Hematopoietic multipotent progenitor cell treated with erythropoietin and hydrocortisone succinate and interleukin-3 and kit ligand, for 8 days (in vitro differentiated cells): ENCODE data around the gene CSNK1A1L.

Experiments used
- DNase-seq: peaks from one replicate; pipeline ENCODE4 v3.0.0-alpha.2; 2015

The CSNK1A1L gene

GRCh38 chr13:37105251-37105714 is at the start of gene CSNK1A1L:
Gene CSNK1A1L (minus strand): TSS chr13:37105664. CDS start chr13:37105256, 408 bp downstream.
- no peak for DNase-seq

GRCh38 chr13:37149380-37149779 is 43.9 kb upstream of the CSNK1A1L start:
- no peak for DNase-seq

DNA sequence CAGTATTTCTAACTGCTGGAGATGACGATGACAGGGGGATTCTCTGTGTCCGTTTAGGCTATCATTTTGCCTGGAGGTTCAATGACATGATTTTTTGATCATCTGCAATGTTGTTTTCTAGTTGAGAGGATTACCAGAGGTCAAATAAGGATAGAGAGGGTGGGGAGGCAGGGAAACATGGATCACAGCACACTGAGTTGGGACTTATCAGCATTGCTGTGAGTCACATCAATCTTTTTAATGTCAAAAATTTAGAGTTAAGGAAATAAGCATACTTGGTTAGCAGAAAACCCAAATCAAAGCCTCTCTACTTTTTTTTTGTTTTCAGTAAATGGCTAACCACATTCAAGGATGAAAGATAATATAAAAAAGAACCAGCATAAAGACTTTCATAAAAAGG is 43.0 kb upstream of the CSNK1A1L start:
- no peak for DNase-seq

GRCh38 chr13:37144661-37145060 is 39.2 kb upstream of the CSNK1A1L start:
- DNase-seq: no peak

DNA sequence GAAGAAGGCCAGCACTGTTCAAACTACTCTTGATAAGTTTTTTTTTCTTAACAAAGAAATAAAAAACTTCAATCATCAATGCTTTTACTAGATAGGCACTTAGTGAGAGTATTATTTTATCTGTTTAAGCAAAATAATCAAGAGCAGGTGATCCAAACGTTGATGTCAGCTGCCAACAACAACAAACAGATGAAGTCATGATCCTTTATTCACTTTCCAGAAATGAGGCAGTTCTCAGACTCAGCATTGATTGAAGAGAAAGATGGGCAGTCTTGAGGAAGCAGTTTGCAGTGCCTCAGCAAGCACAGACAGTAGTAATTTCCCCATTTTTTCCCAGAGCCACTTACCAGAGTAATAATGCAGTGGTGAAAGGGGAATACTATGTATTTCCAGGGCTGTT is 38.4 kb upstream of the CSNK1A1L start:
- DNase-seq: no peak

- DNase-seq: no peak
Measured at GRCh38 chr13:37142877-37143276, 37.4 kb upstream of the CSNK1A1L start.

GRCh38 chr13:37141011-37141410 is 35.5 kb upstream of the CSNK1A1L start:
- DNase-seq: no peak

GRCh38 chr13:37139356-37139755 is 33.9 kb upstream of the CSNK1A1L start:
- DNase-seq: no peak

DNA sequence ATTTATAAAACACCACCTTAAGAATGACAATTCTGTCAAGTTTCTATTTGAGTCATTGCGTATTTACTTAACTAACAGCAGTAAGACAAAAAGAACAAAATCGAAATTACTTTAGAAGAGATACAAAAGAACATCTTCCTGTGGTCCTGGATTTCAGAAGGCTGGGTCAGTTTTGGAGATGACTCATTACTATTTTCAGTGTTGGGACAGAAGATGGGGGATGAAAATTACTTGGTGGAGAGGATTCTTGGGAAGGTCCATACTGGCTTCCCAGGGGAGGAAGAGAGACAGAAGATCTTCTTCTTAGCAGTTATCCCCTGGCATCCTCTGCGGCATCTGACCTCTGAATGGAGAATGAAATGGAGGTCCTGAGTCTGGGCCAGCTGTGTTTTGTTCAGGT is 33.5 kb upstream of the CSNK1A1L start:
- DNase-seq: no peak

- no peak for DNase-seq
Measured at GRCh38 chr13:37138169-37138568, 32.7 kb upstream of the CSNK1A1L start.

DNA sequence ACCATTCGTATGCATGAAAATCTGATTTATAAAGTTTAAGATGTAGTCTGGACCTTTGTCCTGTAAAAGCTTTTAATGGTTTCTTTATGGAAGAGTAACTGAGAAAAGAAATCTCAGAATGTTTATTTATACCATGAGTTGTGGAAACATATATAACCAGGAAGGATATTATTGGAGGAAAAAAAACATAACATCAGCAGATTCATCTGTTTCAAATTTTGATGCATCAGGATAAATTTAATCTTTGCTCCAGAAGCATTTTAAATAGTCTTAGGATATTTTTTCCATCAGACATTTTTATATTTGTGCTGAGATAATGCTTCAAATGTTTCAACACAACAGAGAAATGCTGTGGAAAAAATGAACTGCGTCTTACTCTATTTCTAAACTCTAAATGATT is 31.2 kb upstream of the CSNK1A1L start:
- no peak for DNase-seq

- DNase-seq: no peak
Measured at GRCh38 chr13:37136187-37136586, 30.7 kb upstream of the CSNK1A1L start.

DNA sequence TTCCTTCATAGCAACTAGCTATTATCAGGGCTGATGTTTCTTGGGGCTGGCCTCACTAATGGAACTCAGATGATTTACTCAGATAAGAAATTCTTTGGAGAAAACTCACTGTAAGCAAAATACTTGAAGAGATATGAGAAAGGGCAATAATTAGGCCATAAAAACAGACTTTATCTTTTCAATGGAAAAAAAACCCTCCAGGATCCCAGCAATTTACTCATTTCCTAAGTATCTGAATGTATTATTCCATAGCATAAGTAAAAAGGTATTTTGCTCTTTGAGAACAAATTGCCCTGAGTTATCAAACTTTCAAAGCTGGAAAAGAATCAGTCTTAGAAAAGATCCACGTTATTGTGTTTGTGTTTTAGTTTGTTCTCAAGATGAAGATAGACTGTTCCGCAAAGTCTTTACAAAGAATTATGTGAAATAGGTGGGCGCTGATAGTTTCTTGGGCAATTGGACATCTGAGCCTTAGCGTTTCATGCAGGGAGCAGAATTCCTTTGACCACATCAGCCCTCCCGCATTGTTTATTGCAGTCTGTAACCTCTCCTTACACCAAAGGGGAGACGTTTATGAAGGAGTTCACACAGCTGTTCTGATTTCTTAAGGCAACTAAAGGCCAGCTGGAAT is 29.1 kb upstream of the CSNK1A1L start:
- no peak for DNase-seq

DNA sequence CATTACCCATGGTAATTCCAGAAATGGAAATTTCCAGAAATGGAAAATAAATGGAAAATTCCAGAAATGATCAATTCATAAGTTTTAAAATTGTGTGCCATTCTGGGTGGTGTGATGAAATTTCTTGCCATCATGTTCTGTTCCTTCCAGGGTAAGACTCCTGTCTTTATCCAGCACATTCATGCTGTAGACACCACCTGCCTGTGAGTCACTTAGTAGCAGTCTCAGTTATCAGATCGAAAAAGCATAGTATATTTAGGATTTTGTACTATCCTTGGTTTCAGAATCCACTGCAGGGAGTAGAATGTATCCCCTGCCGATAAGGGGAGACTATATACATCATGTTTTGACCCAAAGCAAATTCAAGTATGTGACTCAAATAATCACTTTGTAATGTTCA is 26.7 kb upstream of the CSNK1A1L start:
- peak; percentile 13 for DNase-seq

GRCh38 chr13:37131092-37131491 is 25.6 kb upstream of the CSNK1A1L start:
- no peak for DNase-seq

DNA sequence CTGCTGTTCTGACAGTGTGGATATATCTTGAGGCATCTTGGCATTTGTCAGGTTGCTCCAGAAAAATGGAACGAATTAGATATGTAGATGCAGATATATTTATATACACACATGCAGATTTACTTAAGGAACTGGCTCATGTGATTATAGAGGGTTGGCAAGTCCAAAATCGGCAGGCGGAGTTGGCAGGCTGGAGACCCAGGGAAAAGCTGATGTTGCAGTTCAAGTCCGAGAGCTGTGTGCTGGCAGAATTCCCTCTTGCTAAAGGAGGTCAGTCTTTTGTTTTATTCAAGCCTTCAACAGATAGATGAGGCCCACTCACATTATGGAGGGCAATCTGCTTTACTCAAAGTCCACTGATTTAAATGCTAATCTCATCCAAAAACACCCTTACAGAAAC is 24.4 kb upstream of the CSNK1A1L start:
- DNase-seq: no peak

- no peak for DNase-seq
Measured at GRCh38 chr13:37127691-37128241, 22.3 kb upstream of the CSNK1A1L start.

DNA sequence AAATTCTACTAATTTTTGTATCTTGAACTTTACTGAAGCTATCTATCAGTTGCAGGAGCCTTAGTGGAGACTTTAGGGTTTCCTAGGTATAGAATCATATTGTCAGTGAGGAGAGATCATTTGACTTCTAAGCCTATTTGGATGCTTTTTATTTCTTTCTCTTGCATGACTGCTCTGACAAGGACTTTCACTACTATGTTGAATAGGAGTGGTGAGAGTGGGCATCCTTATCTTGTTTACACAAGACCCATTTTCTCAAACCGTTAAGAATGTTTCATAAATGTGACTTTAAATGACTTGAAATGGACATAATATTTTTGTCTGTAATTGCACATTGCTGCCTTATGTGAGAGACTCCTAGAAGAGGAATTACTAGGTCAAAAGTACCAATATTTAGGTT is 17.9 kb upstream of the CSNK1A1L start:
- DNase-seq: peak; percentile 54

DNA sequence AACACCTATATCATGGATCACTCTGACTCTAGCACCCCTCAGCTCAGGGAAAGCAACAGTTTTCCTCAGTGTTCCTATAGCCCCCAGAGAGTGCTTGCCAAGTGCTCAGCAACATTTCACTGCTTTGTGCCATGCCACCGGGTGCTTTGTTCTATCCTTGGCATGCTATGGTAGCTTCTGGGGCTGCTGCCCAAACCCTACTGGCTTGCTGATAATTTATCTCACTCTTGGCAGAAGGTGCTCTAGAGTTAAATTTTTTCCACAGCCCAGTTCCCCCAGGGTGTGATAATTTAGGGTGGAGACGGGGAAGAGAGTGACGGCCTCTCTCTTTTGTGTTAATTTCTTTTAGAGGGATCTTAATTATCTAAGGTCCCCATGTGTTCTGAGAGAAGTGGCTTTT is 12.6 kb upstream of the CSNK1A1L start:
- peak; percentile 96 for DNase-seq

- DNase-seq: no peak
Measured at GRCh38 chr13:37114250-37114649, 8.8 kb upstream of the CSNK1A1L start.

GRCh38 chr13:37113534-37113933 is 8.1 kb upstream of the CSNK1A1L start:
- no peak for DNase-seq

- peak; percentile 73 for DNase-seq
Measured at GRCh38 chr13:37109051-37109678, 3.7 kb upstream of the CSNK1A1L start.

DNA sequence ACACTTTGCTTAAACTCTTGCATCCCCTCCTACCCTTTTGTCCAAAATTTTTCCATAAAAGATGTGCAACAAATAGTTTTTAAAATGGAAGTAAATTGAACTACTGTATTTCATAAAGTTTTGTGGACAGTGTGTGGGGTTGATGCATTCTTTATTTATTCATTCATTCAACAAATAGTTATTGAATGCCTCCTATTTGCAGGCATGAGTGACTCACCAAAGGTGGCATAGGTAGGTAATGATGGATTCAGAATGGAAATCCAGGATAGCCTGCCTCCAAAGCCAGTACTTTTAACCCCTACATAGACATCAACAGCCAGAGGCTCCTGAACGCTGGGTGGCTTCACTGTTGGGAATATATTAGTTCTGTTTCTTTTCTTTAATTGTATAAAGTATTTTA is 2.4 kb upstream of the CSNK1A1L start:
- no peak for DNase-seq

DNA sequence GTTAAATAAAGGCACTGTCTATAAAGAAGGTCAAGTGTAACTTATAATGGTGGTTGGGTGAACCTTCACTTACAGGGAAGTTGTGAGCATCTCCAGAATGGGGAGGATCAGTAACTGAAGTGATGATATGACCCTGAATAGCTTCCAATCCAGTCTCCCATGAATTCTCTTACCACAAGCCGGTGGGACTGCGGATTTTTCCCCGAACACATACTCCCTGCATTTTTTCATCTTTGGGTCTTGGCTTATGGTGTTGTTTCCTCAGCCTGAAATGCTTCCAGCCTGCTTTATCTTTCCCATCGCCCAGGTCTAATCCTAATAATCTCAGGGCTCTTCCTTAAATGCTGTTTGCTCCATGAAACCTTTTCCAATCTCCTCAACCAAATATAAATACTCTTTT is 2.0 kb upstream of the CSNK1A1L start:
- no peak for DNase-seq

DNA sequence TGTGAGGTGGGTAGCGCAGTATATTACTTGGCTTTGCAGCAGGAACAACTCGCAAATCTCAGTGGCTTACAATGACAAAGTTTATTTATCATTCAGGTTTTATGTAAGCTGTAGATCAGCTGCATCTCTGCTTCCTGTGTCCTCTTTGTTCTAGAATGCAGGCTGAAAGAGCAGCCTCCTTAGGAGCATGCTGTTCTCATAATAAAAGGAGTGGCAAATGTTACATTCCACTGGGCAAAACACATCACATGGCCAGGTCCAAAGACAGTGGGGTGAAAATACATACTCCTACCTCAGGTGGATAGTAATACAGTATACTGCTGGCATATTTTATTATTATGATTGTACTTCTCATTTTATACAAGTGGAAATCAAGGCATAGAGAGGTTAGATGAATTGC is 1.2 kb upstream of the CSNK1A1L start:
- DNase-seq: no peak
